ENCODE measurements around the gene TMEM52.

GRCh38 chr1:1903224-1903623 lies 15.9 kb downstream of the TMEM52 start:
- TF ChIP-seq TARDBP (IDR thresholded peaks at IDR 0.05) (no peak), FOXM1 (IDR thresholded peaks at IDR 0.05; ENCODE audit: borderline replicate concordance) (no peak), FOXK2 (IDR thresholded peaks at IDR 0.05) (no peak), BHLHE40 (IDR thresholded peaks at IDR 0.05; ENCODE audit: borderline replicate concordance) (no peak), ZNF384 (IDR thresholded peaks at IDR 0.05) (no peak), ELF4 (IDR thresholded peaks at IDR 0.05) (no peak), NFRKB (IDR thresholded peaks at IDR 0.05) (no peak), L3MBTL2 (conservative IDR thresholded peaks at IDR 0.05) (no peak), SP1 (IDR thresholded peaks at IDR 0.05) (no peak), LEF1 (IDR thresholded peaks at IDR 0.05; ENCODE audit: borderline replicate concordance) (no peak), ARNT (IDR thresholded peaks at IDR 0.05) (no peak), FOXA1 (IDR thresholded peaks at IDR 0.05) (no peak), SUZ12 (IDR thresholded peaks at IDR 0.05) (no peak), PKNOX1 (IDR thresholded peaks at IDR 0.05) (no peak)

Measured in HEK293T (cell line).